Panc1 (cell line): Measurements from ENCODE around the gene GRM7. TPM values are rescaled to one million over a fixed set of nuclear protein-coding genes. Genes with fewer than 3 reads are reported as not detected.

ENCODE experiments used
- ATAC-seq: fragments of 200-7000 bp; cut with Tn5 transposase; 2 replicates; pipeline ENCODE4 v1.9.1; 2020; ENCODE audit warnings: mild to moderate bottlenecking, moderate library complexity
- BruUV-seq: library from RNA; stranded (reverse); fragments of 400-500 nt; replicated peaks from 2 replicates; lab custom pipeline; 2021; lab: Mats Ljungman, UMichigan
- CTCF ChIA-PET: fragments of 300-600 bp; sonication (Branson Sonifier 250); formaldehyde crosslinking; loops from one replicate; lab custom pipeline; 2022; ENCODE audit warnings: antibody characterized with exemption; lab: Charles Lee
- POLR2A ChIA-PET: fragments of 300-600 bp; sonication (Branson Sonifier 250); formaldehyde crosslinking; loops from one replicate; lab custom pipeline; 2022; ENCODE audit warnings: antibody characterized with exemption; lab: Charles Lee
- DNase-seq: peaks from one replicate; pipeline ENCODE4 v3.0.0-alpha.2; 2010; ENCODE audit warnings: low read depth, low spot score
- H3K27ac ChIP-seq: 2 replicates; pipeline ENCODE4 v1.5.1; 2011; ENCODE audit warnings: mild to moderate bottlenecking, low read length, inconsistent platforms
- H3K27me3 ChIP-seq: fragments of 200-500 bp; sonication (Bioruptor generic); 2 replicates; pipeline ENCODE4 v1.6.0; 2014; ENCODE audit warnings: low read length, inconsistent platforms; ENCODE audit not compliant: control insufficient read depth, insufficient read depth
- H3K36me3 ChIP-seq: fragments of 200-500 bp; sonication (Bioruptor generic); 2 replicates; pipeline ENCODE4 v1.5.1; 2014; ENCODE audit warnings: inconsistent platforms, mild to moderate bottlenecking, low read length, moderate library complexity; ENCODE audit not compliant: control insufficient read depth, insufficient read depth
- H3K4me1 ChIP-seq: 2 replicates; pipeline ENCODE4 v1.5.1; 2011; ENCODE audit warnings: inconsistent platforms, mild to moderate bottlenecking, low read length, moderate library complexity; ENCODE audit not compliant: control insufficient read depth, insufficient read depth
- H3K4me3 ChIP-seq, 2 experiments: 2 replicates each; pipeline ENCODE4 v1.5.1; 2011 to 2012; ENCODE audit warnings: low read depth in 2 of 2, low read length in 2 of 2, mild to moderate bottlenecking in 2 of 2, inconsistent platforms in 1 of 2, moderate library complexity in 1 of 2
- H3K9me3 ChIP-seq: fragments of 200-500 bp; sonication (Bioruptor generic); 2 replicates; pipeline ENCODE4 v1.5.1; 2014; ENCODE audit warnings: low read depth, mild to moderate bottlenecking, inconsistent platforms, low read length, moderate library complexity; ENCODE audit not compliant: control insufficient read depth, insufficient read depth
- POLR2AphosphoS5 ChIP-seq: IDR thresholded peaks from 2 replicates; pipeline ENCODE4 v1.6.1; 2012; ENCODE audit warnings: mild to moderate bottlenecking, low read depth, low read length, moderate library complexity
- SIN3A ChIP-seq: IDR thresholded peaks from 2 replicates; pipeline ENCODE4 v1.6.1; 2012; ENCODE audit warnings: low read depth, mild to moderate bottlenecking, low read length, moderate library complexity, borderline replicate concordance; ENCODE audit not compliant: insufficient read depth
- TCF7L2 ChIP-seq: IDR thresholded peaks from 2 replicates; pipeline ENCODE4 v1.6.1; 2011; ENCODE audit warnings: mild to moderate bottlenecking, low read depth, low read length, inconsistent platforms
- in situ Hi-C: cut with HindIII; loops from 2 replicates; pipeline ENCODE4 v1.10.0; 2016; ENCODE audit warnings: low sequenced_read_pairs, low pct_unique_long_range_greater_than_20kb
- intact Hi-C: fragments of 100-400 bp; cut with micrococcal nuclease; formaldehyde crosslinking; loops from one replicate; pipeline ENCODE4 v1.10.0; 2022; ENCODE audit not compliant: unreplicated experiment
- total RNA-seq: library from RNA; stranded (reverse); gene quantifications from one replicate; pipeline ENCODE4 v1.2.1, GENCODE V29; 2021; ENCODE audit not compliant: unreplicated experiment
- TF ChIP-seq, protein P1 (sequence below): fragments of 450-650 bp; IDR thresholded peaks from 2 replicates; pipeline ENCODE4 v1.5.1; 2017; ENCODE audit warnings: mild to moderate bottlenecking
- TF ChIP-seq, protein P2 (sequence below), 2 experiments: IDR thresholded peaks; 2 replicates each; pipeline ENCODE4 v1.6.1; 2011 to 2012; ENCODE audit warnings: low read depth in 2 of 2, control low read depth in 1 of 2, low read length in 1 of 2, mild to moderate bottlenecking in 1 of 2, moderate library complexity in 1 of 2; ENCODE audit not compliant: insufficient read depth in 1 of 2

The GRM7 gene
- total RNA-seq, 1 experiment from 2014 or later = not detected

DNA sequence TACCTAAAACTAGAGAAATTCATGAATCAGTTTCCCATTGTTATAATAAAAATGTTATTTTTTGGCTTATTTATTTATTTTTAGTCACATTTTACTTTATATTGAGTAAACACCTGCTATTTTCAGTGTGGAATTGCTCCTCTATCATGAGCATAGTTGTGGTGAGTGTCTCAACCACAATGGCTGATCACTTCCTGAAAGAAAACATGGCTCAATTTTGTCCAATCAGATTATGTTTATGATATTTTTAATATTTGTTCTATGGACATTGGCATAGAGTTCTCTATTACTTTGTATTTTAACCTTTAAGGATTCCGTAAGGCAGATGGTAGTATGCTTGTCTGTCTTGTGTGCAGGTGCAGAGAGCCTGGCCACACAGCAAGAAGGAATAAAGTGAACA is 16.2 kb upstream of the GRM7 start:
- no TSS peak for BruUV-seq
- no peaks in the 10 kb centered on the region for H3K27me3 ChIP-seq
- TF ChIP-seq, protein P1, sequence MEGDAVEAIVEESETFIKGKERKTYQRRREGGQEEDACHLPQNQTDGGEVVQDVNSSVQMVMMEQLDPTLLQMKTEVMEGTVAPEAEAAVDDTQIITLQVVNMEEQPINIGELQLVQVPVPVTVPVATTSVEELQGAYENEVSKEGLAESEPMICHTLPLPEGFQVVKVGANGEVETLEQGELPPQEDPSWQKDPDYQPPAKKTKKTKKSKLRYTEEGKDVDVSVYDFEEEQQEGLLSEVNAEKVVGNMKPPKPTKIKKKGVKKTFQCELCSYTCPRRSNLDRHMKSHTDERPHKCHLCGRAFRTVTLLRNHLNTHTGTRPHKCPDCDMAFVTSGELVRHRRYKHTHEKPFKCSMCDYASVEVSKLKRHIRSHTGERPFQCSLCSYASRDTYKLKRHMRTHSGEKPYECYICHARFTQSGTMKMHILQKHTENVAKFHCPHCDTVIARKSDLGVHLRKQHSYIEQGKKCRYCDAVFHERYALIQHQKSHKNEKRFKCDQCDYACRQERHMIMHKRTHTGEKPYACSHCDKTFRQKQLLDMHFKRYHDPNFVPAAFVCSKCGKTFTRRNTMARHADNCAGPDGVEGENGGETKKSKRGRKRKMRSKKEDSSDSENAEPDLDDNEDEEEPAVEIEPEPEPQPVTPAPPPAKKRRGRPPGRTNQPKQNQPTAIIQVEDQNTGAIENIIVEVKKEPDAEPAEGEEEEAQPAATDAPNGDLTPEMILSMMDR = no peak
- TF ChIP-seq, protein P2, sequence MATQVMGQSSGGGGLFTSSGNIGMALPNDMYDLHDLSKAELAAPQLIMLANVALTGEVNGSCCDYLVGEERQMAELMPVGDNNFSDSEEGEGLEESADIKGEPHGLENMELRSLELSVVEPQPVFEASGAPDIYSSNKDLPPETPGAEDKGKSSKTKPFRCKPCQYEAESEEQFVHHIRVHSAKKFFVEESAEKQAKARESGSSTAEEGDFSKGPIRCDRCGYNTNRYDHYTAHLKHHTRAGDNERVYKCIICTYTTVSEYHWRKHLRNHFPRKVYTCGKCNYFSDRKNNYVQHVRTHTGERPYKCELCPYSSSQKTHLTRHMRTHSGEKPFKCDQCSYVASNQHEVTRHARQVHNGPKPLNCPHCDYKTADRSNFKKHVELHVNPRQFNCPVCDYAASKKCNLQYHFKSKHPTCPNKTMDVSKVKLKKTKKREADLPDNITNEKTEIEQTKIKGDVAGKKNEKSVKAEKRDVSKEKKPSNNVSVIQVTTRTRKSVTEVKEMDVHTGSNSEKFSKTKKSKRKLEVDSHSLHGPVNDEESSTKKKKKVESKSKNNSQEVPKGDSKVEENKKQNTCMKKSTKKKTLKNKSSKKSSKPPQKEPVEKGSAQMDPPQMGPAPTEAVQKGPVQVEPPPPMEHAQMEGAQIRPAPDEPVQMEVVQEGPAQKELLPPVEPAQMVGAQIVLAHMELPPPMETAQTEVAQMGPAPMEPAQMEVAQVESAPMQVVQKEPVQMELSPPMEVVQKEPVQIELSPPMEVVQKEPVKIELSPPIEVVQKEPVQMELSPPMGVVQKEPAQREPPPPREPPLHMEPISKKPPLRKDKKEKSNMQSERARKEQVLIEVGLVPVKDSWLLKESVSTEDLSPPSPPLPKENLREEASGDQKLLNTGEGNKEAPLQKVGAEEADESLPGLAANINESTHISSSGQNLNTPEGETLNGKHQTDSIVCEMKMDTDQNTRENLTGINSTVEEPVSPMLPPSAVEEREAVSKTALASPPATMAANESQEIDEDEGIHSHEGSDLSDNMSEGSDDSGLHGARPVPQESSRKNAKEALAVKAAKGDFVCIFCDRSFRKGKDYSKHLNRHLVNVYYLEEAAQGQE (IDR thresholded peaks at IDR 0.05; ENCODE audit: insufficient read depth in 1 of 2, low read depth in 2 of 2, low read length in 1 of 2) = no peak
- TF ChIP-seq TCF7L2 = no peak
- no peak for TF ChIP-seq POLR2AphosphoS5
- TF ChIP-seq SIN3A = no peak
- H3K27ac ChIP-seq = no peak overlapping the region
- DNase-seq (no peak), ATAC-seq (no peak)
- intact Hi-C loops = no loop called here
- in situ Hi-C loops = no loop called here
- H3K4me3 ChIP-seq = no peak overlapping the region
- POLR2A ChIA-PET = no interaction called here
- no peaks in the 10 kb centered on the region for H3K9me3 ChIP-seq
- CTCF ChIA-PET = no interaction called here
- no peaks in the 10 kb centered on the region for H3K4me1 ChIP-seq
- no peaks in the 10 kb centered on the region for H3K36me3 ChIP-seq

DNA sequence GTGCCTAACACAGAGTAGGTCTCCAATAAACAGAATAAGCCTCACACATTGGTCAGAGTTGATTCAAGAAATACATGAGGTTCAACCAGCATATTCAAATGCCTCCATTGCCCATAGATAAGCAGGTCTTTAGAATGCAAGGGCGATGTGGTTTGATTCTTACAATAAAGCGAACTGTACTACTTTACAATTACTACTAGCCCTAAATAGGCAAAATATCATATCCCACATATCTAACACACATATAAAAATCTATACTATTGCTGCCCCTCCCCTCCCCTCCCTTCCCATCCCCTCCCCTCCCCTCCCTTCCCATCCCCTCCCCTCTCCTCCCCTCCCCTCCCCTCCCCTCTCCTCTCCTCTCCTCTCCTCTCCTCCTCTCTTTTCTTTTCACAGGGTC is 6.7 kb upstream of the GRM7 start:
- no peak for ATAC-seq

More for the DNA sequence above, 6.7 kb upstream of the GRM7 start:
- no peaks in the 10 kb centered on the region for H3K4me1 ChIP-seq
- H3K27me3 ChIP-seq = no peaks in the 10 kb centered on the region
- ChIA-PET CTCF (no interaction called here), POLR2A (no interaction called here)
- no TSS peak for BruUV-seq
- H3K36me3 ChIP-seq = no peaks in the 10 kb centered on the region
- no peaks in the 10 kb centered on the region for H3K9me3 ChIP-seq
- TF ChIP-seq, protein P2 (IDR thresholded peaks at IDR 0.05; ENCODE audit: insufficient read depth in 1 of 2, low read depth in 2 of 2, low read length in 1 of 2) = no peak
- TF ChIP-seq SIN3A = no peak
- no peak for TF ChIP-seq TCF7L2
- TF ChIP-seq, protein P1 = no peak
- TF ChIP-seq POLR2AphosphoS5 = no peak
- in situ Hi-C loops (no loop called here), intact Hi-C loops (no loop called here)
- H3K4me3 ChIP-seq = no peak overlapping the region
- DNase-seq = no peak
- no peak overlapping the region for H3K27ac ChIP-seq
